NCI-H526 (cell line): ENCODE measurements around the gene BSN.

Experiments
- DNase-seq, 2 experiments: peaks; one replicate each; lab custom pipeline; 2025; lab: John Stamatoyannopoulos, UW

BSN gene

GRCh38 chr3:49630784-49631183, 76.5 kb downstream of the BSN start:
- no peak for DNase-seq

- no peak for DNase-seq
Measured at GRCh38 chr3:49634736-49635135, 80.5 kb downstream of the BSN start.

GRCh38 chr3:49636883-49637609, 82.8 kb downstream of the BSN start:
- no peak for DNase-seq

GRCh38 chr3:49638445-49638844, 84.2 kb downstream of the BSN start:
- DNase-seq: no peak

- no peak for DNase-seq
Measured at GRCh38 chr3:49639551-49639950, 85.3 kb downstream of the BSN start.

GRCh38 chr3:49641292-49641691, 87.0 kb downstream of the BSN start:
- no peak for DNase-seq

- no peak for DNase-seq
Measured at GRCh38 chr3:49641921-49642707, 87.8 kb downstream of the BSN start.

GRCh38 chr3:49642708-49643145, 88.5 kb downstream of the BSN start:
- DNase-seq: no peak

GRCh38 chr3:49644684-49645083, 90.4 kb downstream of the BSN start:
- DNase-seq: no peak

- DNase-seq: no peak
Measured at GRCh38 chr3:49646236-49646635, 92.0 kb downstream of the BSN start.

- no peak for DNase-seq
Measured at GRCh38 chr3:49647741-49648140, 93.5 kb downstream of the BSN start.

GRCh38 chr3:49648354-49649019, 94.2 kb downstream of the BSN start:
- DNase-seq: no peak

- no peak for DNase-seq
Measured at GRCh38 chr3:49649576-49649975, 95.3 kb downstream of the BSN start.

- no peak for DNase-seq
Measured at GRCh38 chr3:49650177-49650576, 95.9 kb downstream of the BSN start.

GRCh38 chr3:49650637-49651036, 96.4 kb downstream of the BSN start:
- DNase-seq: no peak

GRCh38 chr3:49652218-49652902, 98.1 kb downstream of the BSN start:
- no peak for DNase-seq

- no peak for DNase-seq
Measured at GRCh38 chr3:49652903-49653415, 98.7 kb downstream of the BSN start.

- no peak for DNase-seq
Measured at GRCh38 chr3:49653621-49654020, 99.3 kb downstream of the BSN start.

- DNase-seq: no peak
Measured at GRCh38 chr3:49654176-49654825, 100.0 kb downstream of the BSN start.

GRCh38 chr3:49654955-49655556, 100.8 kb downstream of the BSN start:
- no peak for DNase-seq

GRCh38 chr3:49655731-49656285, 101.5 kb downstream of the BSN start:
- DNase-seq: no peak
